ENCODE results near the gene IGSF21. TPM values are rescaled to one million over a fixed set of nuclear protein-coding genes. Genes with fewer than 3 reads are reported as not detected.

IGSF21 gene
- total and polyA plus RNA-seq, 12 donors, result 0.18 to 16.4 (median 7.0) TPM

DNA sequence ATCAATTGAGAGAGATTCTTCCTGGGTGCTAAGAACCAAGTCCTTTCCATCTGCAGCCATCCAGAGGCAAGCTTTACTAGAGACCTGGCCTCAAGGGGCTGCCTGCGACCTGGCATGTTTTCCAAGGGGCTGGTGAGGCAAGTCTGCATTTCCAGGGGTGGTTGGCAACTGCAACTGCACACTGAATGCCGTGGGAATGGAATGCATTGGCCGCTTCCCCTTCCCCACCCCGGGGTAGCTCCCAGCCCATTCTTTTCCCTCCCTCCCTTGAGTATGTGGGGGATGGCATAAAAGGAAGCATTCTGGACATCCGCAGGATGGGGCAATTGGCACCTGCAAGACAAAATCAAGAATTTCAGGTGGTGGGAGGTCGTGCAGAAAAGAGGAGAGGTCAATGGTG lies 155.1 kb downstream of the IGSF21 start:
- H3K27me3 ChIP-seq, result peaks cover 4% of the 10 kb centered on the region
- intact Hi-C loops (cut with DNase I), result no loop called here
- H3K9me3 ChIP-seq (replicated peaks in 1 of 3), result no peaks in the 10 kb centered on the region
- H3K4me1 ChIP-seq (replicated peaks in 1 of 2), result no peaks in the 10 kb centered on the region
- no peak overlapping the region for H3K4me3 ChIP-seq
- no peaks in the 10 kb centered on the region for H3K36me3 ChIP-seq (replicated peaks in 1 of 2)
- 19 to 37% (median 27%) methylated on average over 5 to 6 of the region's 6 CpGs for WGBS, 4 donors
- TF ChIP-seq, protein P1, sequence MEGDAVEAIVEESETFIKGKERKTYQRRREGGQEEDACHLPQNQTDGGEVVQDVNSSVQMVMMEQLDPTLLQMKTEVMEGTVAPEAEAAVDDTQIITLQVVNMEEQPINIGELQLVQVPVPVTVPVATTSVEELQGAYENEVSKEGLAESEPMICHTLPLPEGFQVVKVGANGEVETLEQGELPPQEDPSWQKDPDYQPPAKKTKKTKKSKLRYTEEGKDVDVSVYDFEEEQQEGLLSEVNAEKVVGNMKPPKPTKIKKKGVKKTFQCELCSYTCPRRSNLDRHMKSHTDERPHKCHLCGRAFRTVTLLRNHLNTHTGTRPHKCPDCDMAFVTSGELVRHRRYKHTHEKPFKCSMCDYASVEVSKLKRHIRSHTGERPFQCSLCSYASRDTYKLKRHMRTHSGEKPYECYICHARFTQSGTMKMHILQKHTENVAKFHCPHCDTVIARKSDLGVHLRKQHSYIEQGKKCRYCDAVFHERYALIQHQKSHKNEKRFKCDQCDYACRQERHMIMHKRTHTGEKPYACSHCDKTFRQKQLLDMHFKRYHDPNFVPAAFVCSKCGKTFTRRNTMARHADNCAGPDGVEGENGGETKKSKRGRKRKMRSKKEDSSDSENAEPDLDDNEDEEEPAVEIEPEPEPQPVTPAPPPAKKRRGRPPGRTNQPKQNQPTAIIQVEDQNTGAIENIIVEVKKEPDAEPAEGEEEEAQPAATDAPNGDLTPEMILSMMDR (IDR thresholded peaks at IDR 0.05), result no peak
- no peak for TF ChIP-seq POLR2A (IDR thresholded peaks at IDR 0.05)
- no peak for DNase-seq
- H3K27ac ChIP-seq, result no peak overlapping the region

DNA sequence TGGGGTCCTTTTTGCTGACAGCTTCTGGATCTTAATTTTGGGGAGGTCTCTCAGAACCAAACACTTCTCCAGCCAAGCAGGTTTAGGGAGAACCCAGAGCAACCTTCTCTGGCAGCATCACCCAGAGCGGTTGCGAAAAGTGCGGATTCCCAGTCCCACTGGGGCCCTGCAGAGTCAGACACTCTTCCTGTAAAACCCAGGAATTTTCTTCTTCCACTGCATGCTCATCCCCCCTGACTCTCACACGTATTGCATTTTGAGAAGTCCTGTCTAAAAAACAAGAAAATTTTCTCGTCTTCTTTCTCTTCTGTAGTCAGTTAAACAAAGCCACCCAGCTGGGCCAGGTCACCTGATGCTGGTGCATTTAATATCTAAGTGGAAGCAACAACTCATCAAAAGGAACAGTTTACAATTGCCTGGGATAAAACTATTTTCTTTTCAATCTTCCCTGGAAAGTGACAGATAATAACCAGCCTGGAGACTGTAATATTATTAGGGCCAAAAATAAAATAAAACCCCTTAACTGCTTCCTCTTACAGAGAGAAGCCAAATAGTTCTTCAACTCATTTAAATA lies 156.0 kb downstream of the IGSF21 start:
- Histone ChIP-seq H3K36me3 (replicated peaks in 1 of 2) (no peaks in the 10 kb centered on the region), H3K4me1 (replicated peaks in 1 of 2) (no peaks in the 10 kb centered on the region), H3K27me3 (no peaks in the 10 kb centered on the region), H3K4me3 (no peak overlapping the region), H3K9me3 (replicated peaks in 1 of 3) (no peaks in the 10 kb centered on the region), H3K27ac (no peak overlapping the region)
- 60 to 69% (median 67%) methylated on average over 5 of the region's 5 CpGs for WGBS, 4 donors
- no peak for DNase-seq
- intact Hi-C loops (cut with DNase I), result no loop called here
- TF ChIP-seq, protein P1 (IDR thresholded peaks at IDR 0.05), result no peak
- TF ChIP-seq POLR2A (IDR thresholded peaks at IDR 0.05), result no peak

DNA sequence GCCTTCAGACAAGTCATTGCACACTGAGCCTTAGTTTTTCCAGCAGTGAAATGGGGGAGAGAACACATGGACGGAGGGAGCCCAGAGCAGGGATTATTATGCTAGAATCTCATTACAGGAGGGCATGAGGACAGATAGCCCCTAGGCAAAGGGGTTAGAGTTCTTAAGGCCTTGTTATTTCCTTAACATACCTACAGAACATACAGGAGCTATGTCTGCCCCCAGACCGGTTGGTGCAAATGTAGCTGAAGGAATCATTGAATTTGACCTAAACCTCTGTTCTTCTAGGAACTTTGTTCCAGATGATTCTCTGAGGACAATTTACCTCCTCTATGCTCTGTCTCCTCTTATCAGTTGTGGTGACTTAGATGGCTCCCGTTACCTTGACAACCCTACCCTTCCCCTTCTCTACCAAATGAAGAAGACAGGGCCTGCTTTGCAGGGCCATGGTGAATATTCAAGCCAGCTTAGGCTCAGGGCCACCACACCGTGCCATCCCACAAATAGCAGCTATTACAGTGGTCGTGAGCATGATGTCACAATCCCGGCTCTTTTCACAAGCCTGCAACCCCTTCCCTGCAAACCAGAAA lies 156.9 kb downstream of the IGSF21 start:
- Histone ChIP-seq H3K27ac (no peak overlapping the region), H3K27me3 (no peaks in the 10 kb centered on the region), H3K36me3 (replicated peaks in 1 of 2) (no peaks in the 10 kb centered on the region), H3K4me3 (no peak overlapping the region), H3K4me1 (replicated peaks in 1 of 2) (no peaks in the 10 kb centered on the region), H3K9me3 (replicated peaks in 1 of 3) (no peaks in the 10 kb centered on the region)
- DNase-seq, result no peak
- TF ChIP-seq POLR2A (IDR thresholded peaks at IDR 0.05), result no peak
- TF ChIP-seq, protein P1 (IDR thresholded peaks at IDR 0.05), result no peak
- 68 to 77% (median 71%) methylated on average over 6 of the region's 6 CpGs for WGBS, 4 donors
- intact Hi-C loops (cut with DNase I), result no loop called here

DNA sequence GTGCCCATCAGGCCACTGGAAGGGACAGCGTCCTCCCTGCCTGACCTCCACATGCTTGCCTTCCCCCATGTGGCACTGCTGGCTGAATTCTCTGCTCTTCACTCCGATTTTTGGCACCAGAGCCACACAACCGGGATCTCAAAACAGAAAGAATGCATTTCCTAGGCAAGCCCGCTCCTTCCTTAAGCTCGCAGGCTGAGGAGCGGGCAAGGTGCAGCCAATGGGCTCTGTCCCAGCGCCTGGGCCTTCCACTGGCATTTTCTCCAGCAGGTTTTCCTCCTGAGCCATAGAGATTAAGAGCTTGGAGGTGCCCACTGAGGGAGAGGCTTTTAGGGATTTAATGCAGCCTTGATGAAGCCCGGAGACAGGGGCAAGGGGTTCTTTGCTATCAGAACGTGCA lies 158.0 kb downstream of the IGSF21 start:
- intact Hi-C loops (cut with DNase I), result no loop called here
- Histone ChIP-seq H3K4me1 (replicated peaks in 1 of 2) (no peaks in the 10 kb centered on the region), H3K36me3 (replicated peaks in 1 of 2) (no peaks in the 10 kb centered on the region), H3K9me3 (replicated peaks in 1 of 3) (no peaks in the 10 kb centered on the region), H3K27me3 (no peaks in the 10 kb centered on the region), H3K4me3 (no peak overlapping the region), H3K27ac (no peak overlapping the region)
- 71 to 76% (median 74%) methylated on average over 9 of the region's 9 CpGs for WGBS, 4 donors
- DNase-seq, result no peak
- TF ChIP-seq, protein P1 (IDR thresholded peaks at IDR 0.05), result no peak
- no peak for TF ChIP-seq POLR2A (IDR thresholded peaks at IDR 0.05)
